ENCODE data around the gene TMEM108. TPM values are rescaled to one million over a fixed set of nuclear protein-coding genes. Genes with fewer than 3 reads are reported as not detected.

The TMEM108 gene
- total and polyA plus RNA-seq, 2 donors = 2.3 to 23.8 TPM

DNA sequence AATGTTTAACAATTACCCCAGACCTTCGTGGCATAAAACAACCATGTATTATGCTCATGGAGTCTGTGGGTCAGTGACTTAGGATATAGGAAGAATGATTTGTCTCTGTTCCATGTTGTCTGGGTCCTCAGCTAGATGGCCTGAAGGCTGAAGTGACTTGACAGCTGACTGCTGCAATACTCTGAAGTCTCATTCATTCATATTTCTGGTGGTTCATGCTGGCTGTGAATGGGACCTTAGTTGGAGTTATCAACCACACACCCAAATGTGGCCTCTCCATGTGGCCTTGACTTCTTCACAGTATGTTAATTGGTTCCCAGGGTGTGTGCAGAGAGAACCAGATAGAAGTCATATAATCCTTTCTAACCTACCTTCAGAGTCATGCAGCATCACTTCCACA, 216.5 kb downstream of the TMEM108 start:
- H3K4me1 ChIP-seq (ENCODE audit: insufficient read depth) = no peaks in the 10 kb centered on the region
- H3K27ac ChIP-seq (ENCODE audit: low read depth) = no peak overlapping the region
- WGBS = 93% methylated on average over 1 of the region's 1 CpG
- H3K4me3 ChIP-seq (ENCODE audit: low read depth, low read length) = no peak overlapping the region
- no peak for DNase-seq (ENCODE audit: extremely low spot score)
- H3K36me3 ChIP-seq (ENCODE audit: insufficient read depth) = no peaks in the 10 kb centered on the region

DNA sequence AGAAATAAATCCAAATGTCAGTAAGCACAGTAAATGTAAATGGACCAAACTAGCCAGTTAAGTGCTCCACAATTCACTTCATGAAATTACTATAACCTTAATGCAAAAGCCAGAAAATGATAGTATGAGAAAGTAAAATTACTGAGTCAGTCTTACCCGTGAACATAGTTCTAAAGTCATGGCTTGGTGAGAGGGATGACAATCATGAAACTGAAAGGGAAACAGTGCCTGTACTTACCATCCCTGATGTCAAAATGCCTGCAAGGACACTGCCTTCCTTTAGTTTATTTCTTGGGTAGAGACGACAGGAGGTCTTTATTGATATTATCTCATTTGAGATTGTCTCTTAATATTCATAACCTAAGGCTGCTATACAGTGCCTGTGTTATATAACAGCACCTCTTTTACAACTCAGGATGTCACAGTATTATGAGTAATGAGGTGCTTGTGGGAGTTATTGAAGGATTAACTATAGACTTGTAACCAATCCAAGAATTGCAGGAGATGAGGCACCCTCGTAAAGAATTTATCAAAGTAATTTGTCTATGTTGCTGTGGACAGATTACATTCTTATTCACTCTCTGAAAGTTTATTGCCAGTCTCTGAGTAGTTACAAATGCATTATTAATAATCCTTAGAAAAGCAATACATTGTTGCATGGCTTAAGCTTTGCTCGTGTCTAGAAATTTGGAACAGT, 218.7 kb downstream of the TMEM108 start:
- WGBS = 27% methylated on average over 4 of the region's 4 CpGs
- H3K4me3 ChIP-seq (ENCODE audit: low read depth, low read length) = no peak overlapping the region
- no peaks in the 10 kb centered on the region for H3K36me3 ChIP-seq (ENCODE audit: insufficient read depth)
- no peak for DNase-seq (ENCODE audit: extremely low spot score)
- no peak overlapping the region for H3K27ac ChIP-seq (ENCODE audit: low read depth)
- no peaks in the 10 kb centered on the region for H3K4me1 ChIP-seq (ENCODE audit: insufficient read depth)

DNA sequence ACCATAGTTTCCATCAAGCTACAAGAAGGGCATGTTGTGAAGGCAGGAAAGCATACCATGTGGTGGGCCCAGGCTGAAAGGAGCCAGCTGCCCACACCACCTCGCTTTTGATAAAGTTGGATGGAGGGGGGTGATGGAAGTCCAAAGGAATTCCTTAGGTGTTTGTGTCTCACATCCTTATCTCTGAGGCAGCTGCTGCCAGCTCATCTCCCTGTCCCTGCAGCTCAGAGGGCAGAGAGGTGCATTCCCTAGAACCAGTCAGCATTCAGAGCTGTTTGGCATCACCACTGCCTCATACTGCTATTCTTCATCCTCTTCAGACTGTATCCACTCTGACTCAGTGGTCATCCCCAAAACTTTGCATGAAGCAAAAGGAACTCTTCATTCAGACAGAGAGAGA, 220.2 kb downstream of the TMEM108 start:
- Histone ChIP-seq H3K4me3 (ENCODE audit: low read depth, low read length) (no peak overlapping the region), H3K4me1 (ENCODE audit: insufficient read depth) (no peaks in the 10 kb centered on the region), H3K27ac (ENCODE audit: low read depth) (no peak overlapping the region), H3K36me3 (ENCODE audit: insufficient read depth) (no peaks in the 10 kb centered on the region)
- WGBS = 58% methylated on average over 1 of the region's 1 CpG
- DNase-seq (ENCODE audit: extremely low spot score) = no peak

DNA sequence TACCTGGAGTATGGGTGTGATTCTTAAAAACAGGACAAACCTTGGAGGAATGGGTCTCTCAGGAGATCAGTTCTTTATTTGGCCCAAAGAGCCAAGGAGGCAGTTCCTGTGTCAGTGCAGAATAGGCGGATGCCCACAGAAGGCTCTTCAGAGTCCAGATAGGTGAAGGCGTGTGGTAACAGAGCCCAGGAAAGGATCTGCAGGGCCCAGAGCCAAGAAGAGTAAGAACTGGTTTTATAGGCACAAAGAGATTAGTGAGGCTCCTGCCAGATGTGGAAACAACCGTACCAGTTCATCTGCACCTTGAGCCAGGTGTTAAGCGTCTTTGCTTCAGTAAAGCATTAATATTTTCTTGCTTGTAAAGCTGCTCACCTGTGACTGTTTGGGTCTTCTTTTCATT, 221.6 kb downstream of the TMEM108 start:
- H3K4me1 ChIP-seq (ENCODE audit: insufficient read depth) = no peaks in the 10 kb centered on the region
- H3K27ac ChIP-seq (ENCODE audit: low read depth) = no peak overlapping the region
- no peak overlapping the region for H3K4me3 ChIP-seq (ENCODE audit: low read depth, low read length)
- no peaks in the 10 kb centered on the region for H3K36me3 ChIP-seq (ENCODE audit: insufficient read depth)
- 80% methylated on average over 4 of the region's 4 CpGs for WGBS
- no peak for DNase-seq (ENCODE audit: extremely low spot score)

DNA sequence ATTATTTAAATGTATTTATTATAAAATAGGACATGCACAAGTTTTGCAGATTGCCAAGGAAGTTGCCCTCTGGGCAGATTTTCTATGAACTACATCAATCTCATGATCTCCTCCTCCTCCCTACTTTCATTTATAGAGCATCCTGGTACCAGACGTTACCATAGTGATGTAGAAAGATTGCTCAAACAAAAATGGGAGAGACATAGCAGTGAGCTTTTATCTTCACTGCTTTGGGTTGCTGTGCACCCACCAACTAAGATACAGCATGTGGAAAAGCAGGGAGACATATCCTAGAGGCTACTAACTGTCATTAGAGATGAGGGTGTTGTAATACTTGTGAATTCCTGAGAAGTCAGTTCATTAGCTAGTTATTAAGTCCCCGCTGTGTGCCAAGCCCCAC, 224.1 kb downstream of the TMEM108 start:
- H3K4me3 ChIP-seq (ENCODE audit: low read depth, low read length) = no peak overlapping the region
- DNase-seq (ENCODE audit: extremely low spot score) = no peak
- WGBS = 66% methylated on average over 2 of the region's 2 CpGs
- H3K4me1 ChIP-seq (ENCODE audit: insufficient read depth) = no peaks in the 10 kb centered on the region
- no peaks in the 10 kb centered on the region for H3K36me3 ChIP-seq (ENCODE audit: insufficient read depth)
- no peak overlapping the region for H3K27ac ChIP-seq (ENCODE audit: low read depth)

GRCh38 chr3:133264920-133265319, 226.7 kb downstream of the TMEM108 start:
- Histone ChIP-seq H3K4me1 (ENCODE audit: insufficient read depth) (no peaks in the 10 kb centered on the region), H3K4me3 (ENCODE audit: low read depth, low read length) (no peak overlapping the region), H3K36me3 (ENCODE audit: insufficient read depth) (no peaks in the 10 kb centered on the region), H3K27ac (ENCODE audit: low read depth) (no peak overlapping the region)
- WGBS = 78% methylated on average over 3 of the region's 3 CpGs
- no peak for DNase-seq (ENCODE audit: extremely low spot score)

DNA sequence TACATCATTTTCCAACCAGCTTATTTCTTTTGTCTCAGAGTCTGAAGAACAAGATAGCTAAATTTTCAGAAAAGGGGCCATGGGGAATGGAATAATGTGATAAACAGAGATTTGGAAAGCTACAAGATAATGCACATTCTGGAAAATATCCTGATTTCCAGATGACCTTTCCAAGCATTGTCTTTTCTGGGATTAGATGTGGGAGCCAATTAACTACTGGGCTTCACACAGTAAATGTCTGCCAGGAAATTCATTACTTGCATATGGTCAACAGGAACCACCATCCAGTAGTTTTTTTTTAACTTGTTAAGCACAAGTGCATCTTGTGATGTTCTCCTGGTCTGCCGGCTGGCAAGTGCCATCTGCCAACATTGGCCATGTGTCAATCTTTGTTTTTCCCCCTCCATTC, 230.5 kb downstream of the TMEM108 start:
- WGBS = 40% methylated on average over 1 of the region's 1 CpG
- H3K27ac ChIP-seq (ENCODE audit: low read depth) = no peak overlapping the region
- H3K36me3 ChIP-seq (ENCODE audit: insufficient read depth) = no peaks in the 10 kb centered on the region
- no peak overlapping the region for H3K4me3 ChIP-seq (ENCODE audit: low read depth, low read length)
- no peaks in the 10 kb centered on the region for H3K4me1 ChIP-seq (ENCODE audit: insufficient read depth)
- peak; percentile 46 for DNase-seq (ENCODE audit: extremely low spot score)

DNA sequence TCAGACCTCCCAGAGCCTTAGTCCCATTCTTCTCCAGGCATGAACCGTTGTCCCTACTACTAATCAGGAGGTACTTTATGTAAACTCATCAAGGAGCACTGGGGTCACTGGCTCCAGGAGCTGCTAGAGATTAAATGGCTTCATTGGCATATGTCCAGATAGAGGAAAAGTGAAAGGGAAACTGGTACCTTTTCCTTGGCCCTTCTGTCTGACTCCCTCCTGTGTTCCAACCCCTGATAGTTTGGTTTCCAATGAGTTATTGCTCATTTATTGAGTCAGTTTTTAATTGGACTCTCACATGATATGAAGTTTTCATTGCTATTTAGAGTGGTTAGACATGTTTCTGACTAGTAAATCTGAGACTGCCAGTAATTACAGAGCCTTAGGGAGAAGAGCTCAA, 231.2 kb downstream of the TMEM108 start:
- Histone ChIP-seq H3K4me3 (ENCODE audit: low read depth, low read length) (no peak overlapping the region), H3K36me3 (ENCODE audit: insufficient read depth) (no peaks in the 10 kb centered on the region), H3K4me1 (ENCODE audit: insufficient read depth) (no peaks in the 10 kb centered on the region), H3K27ac (ENCODE audit: low read depth) (no peak overlapping the region)
- whole genome bisulfite sequencing = 44% methylated on average over 1 of the region's 1 CpG
- no peak for DNase-seq (ENCODE audit: extremely low spot score)

GRCh38 chr3:133270631-133271030, 232.4 kb downstream of the TMEM108 start:
- WGBS = 22% methylated on average over 1 of the region's 1 CpG
- no peak for DNase-seq (ENCODE audit: extremely low spot score)

GRCh38 chr3:133271042-133271441, 232.9 kb downstream of the TMEM108 start:
- WGBS = 76% methylated on average over 3 of the region's 3 CpGs
- no peak for DNase-seq (ENCODE audit: extremely low spot score)
- Histone ChIP-seq H3K27ac (ENCODE audit: low read depth) (no peak overlapping the region), H3K36me3 (ENCODE audit: insufficient read depth) (no peaks in the 10 kb centered on the region), H3K4me3 (ENCODE audit: low read depth, low read length) (no peak overlapping the region), H3K4me1 (ENCODE audit: insufficient read depth) (no peaks in the 10 kb centered on the region)

More at GRCh38 chr3:133270631-133271030, 232.4 kb downstream of the TMEM108 start:
- H3K27ac ChIP-seq (ENCODE audit: low read depth) = no peak overlapping the region
- no peaks in the 10 kb centered on the region for H3K36me3 ChIP-seq (ENCODE audit: insufficient read depth)
- no peaks in the 10 kb centered on the region for H3K4me1 ChIP-seq (ENCODE audit: insufficient read depth)
- no peak overlapping the region for H3K4me3 ChIP-seq (ENCODE audit: low read depth, low read length)

DNA sequence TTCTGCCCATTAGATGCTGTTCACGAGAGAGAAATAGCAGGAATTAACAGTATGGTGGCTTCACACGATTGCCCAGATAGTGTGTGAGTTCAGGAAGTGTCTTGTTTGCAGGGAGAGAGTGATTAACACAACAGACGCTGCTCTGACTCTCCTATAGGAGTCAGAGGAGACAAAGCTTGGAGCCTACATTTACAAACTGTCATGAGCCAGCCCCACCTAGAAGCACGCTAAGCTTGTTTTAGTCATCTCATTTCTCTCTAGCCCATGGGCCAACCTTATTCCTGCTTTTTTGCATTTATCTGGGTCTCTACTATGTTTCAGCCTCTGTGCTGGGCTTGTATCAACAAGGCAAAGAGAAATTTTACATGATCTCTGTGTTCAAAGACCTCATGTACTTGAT, 233.3 kb downstream of the TMEM108 start:
- no peak overlapping the region for H3K4me3 ChIP-seq (ENCODE audit: low read depth, low read length)
- DNase-seq (ENCODE audit: extremely low spot score) = no peak
- H3K4me1 ChIP-seq (ENCODE audit: insufficient read depth) = no peaks in the 10 kb centered on the region
- no peaks in the 10 kb centered on the region for H3K36me3 ChIP-seq (ENCODE audit: insufficient read depth)
- 44% methylated on average over 4 of the region's 4 CpGs for WGBS
- no peak overlapping the region for H3K27ac ChIP-seq (ENCODE audit: low read depth)

- Histone ChIP-seq H3K27ac (ENCODE audit: low read depth) (no peak overlapping the region), H3K4me1 (ENCODE audit: insufficient read depth) (no peaks in the 10 kb centered on the region), H3K4me3 (ENCODE audit: low read depth, low read length) (no peak overlapping the region), H3K36me3 (ENCODE audit: insufficient read depth) (no peaks in the 10 kb centered on the region)
- WGBS = 82% methylated on average over 2 of the region's 2 CpGs
- no peak for DNase-seq (ENCODE audit: extremely low spot score)
Observed at GRCh38 chr3:133273346-133273745, 235.2 kb downstream of the TMEM108 start.

DNA sequence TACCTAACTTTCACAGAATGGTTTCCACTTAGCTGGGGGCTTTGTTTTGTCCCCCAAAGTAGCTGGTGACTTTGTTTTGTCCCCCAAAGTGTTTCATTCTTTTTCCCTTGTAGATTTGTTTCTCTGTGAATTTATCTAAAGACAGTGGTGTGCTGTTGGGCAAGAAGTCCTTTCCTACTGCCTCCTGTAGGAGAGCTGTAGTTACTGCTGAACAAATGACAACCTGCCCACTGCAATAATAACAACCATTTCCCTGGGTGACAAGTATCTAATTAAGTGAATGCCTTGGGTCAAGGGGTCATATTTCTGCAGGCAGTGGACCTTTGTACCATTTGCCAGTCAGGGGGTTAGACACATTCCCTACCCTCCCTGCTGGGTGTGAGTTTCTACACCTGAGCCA, 236.3 kb downstream of the TMEM108 start:
- H3K27ac ChIP-seq (ENCODE audit: low read depth) = no peak overlapping the region
- no peak overlapping the region for H3K4me3 ChIP-seq (ENCODE audit: low read depth, low read length)
- no peaks in the 10 kb centered on the region for H3K4me1 ChIP-seq (ENCODE audit: insufficient read depth)
- no peak for DNase-seq (ENCODE audit: extremely low spot score)
- no peaks in the 10 kb centered on the region for H3K36me3 ChIP-seq (ENCODE audit: insufficient read depth)

- no peaks in the 10 kb centered on the region for H3K36me3 ChIP-seq (ENCODE audit: insufficient read depth)
- 43% methylated on average over 4 of the region's 4 CpGs for whole genome bisulfite sequencing
- H3K27ac ChIP-seq (ENCODE audit: low read depth) = no peak overlapping the region
- H3K4me3 ChIP-seq (ENCODE audit: low read depth, low read length) = no peak overlapping the region
- H3K4me1 ChIP-seq (ENCODE audit: insufficient read depth) = no peaks in the 10 kb centered on the region
- no peak for DNase-seq (ENCODE audit: extremely low spot score)
Observed at GRCh38 chr3:133276594-133276993, 238.4 kb downstream of the TMEM108 start.

GRCh38 chr3:133277813-133278212, 239.6 kb downstream of the TMEM108 start:
- no peaks in the 10 kb centered on the region for H3K4me1 ChIP-seq (ENCODE audit: insufficient read depth)
- 45% methylated on average over 2 of the region's 2 CpGs for WGBS
- H3K27ac ChIP-seq (ENCODE audit: low read depth) = no peak overlapping the region
- no peaks in the 10 kb centered on the region for H3K36me3 ChIP-seq (ENCODE audit: insufficient read depth)
- DNase-seq (ENCODE audit: extremely low spot score) = no peak
- no peak overlapping the region for H3K4me3 ChIP-seq (ENCODE audit: low read depth, low read length)

Data from urinary bladder (tissue), 4 donors.